Fibroblast of lung (primary cell): ENCODE data around the gene CEP97. TPM values are rescaled to one million over a fixed set of nuclear protein-coding genes. Genes with fewer than 3 reads are reported as not detected.
"Not testable (repeated sequence)": the region's sequence is repeated elsewhere in the genome, so short reads cannot be mapped to it uniquely, and the experiment has no call there.

Source experiments
- DNase-seq, 2 donors: peaks; one replicate each; pipeline versions ENCODE4 v3.0.0 to v3.0.0-alpha.2; 2010; ENCODE audit warnings: low read depth in 2 of 2
- H2AFZ ChIP-seq: 2 replicates; pipeline ENCODE4 v1.5.1; 2012; ENCODE audit warnings: low read length, control low read depth, inconsistent platforms
- H3K27ac ChIP-seq: 2 replicates; pipeline ENCODE4 v1.5.1; 2011; ENCODE audit warnings: low read length, control low read depth; ENCODE audit not compliant: insufficient read depth
- H3K27me3 ChIP-seq: 2 replicates; pipeline ENCODE4 v1.5.1; 2011; ENCODE audit warnings: mild to moderate bottlenecking, low read length; ENCODE audit not compliant: control insufficient read depth, insufficient read depth
- H3K36me3 ChIP-seq: 2 replicates; pipeline ENCODE4 v1.5.1; 2011; ENCODE audit warnings: low read length; ENCODE audit not compliant: control insufficient read depth, insufficient read depth
- H3K4me1 ChIP-seq: 2 replicates; pipeline ENCODE4 v1.5.1; 2011; ENCODE audit warnings: low read length; ENCODE audit not compliant: control insufficient read depth, insufficient read depth; ENCODE audit errors: extremely low read depth
- H3K4me2 ChIP-seq: 2 replicates; pipeline ENCODE4 v1.5.1; 2011; ENCODE audit warnings: low read length, control low read depth; ENCODE audit not compliant: insufficient read depth; ENCODE audit errors: extremely low read depth
- H3K4me3 ChIP-seq, 4 experiments: fragments of 200-600 bp in 1 of 4; sonication (generic) in 1 of 4; replicated peaks in 1 of 4; 2 replicates each; pipeline ENCODE4 v1.5.1; 2011 to 2016; ENCODE audit warnings: low read length in 4 of 4, low read depth in 3 of 4, mild to moderate bottlenecking in 3 of 4, control low read depth in 2 of 4, inconsistent platforms in 1 of 4, mixed read lengths in 1 of 4; ENCODE audit not compliant: insufficient read depth in 1 of 4; ENCODE audit errors: control extremely low read depth in 1 of 4
- H3K79me2 ChIP-seq: 2 replicates; pipeline ENCODE4 v1.5.1; 2012; ENCODE audit warnings: mild to moderate bottlenecking, low read length, inconsistent platforms; ENCODE audit not compliant: control insufficient read depth, insufficient read depth
- H3K9ac ChIP-seq: 2 replicates; pipeline ENCODE4 v1.5.1; 2011; ENCODE audit warnings: mild to moderate bottlenecking, low read length, control low read depth; ENCODE audit not compliant: insufficient read depth
- H3K9me3 ChIP-seq: 2 replicates; pipeline ENCODE4 v1.5.1; 2012; ENCODE audit warnings: low read depth, low read length; ENCODE audit not compliant: control insufficient read depth, insufficient read depth
- H4K20me1 ChIP-seq: 2 replicates; pipeline ENCODE4 v1.5.1; 2011; ENCODE audit warnings: low read length; ENCODE audit not compliant: control insufficient read depth, insufficient read depth; ENCODE audit errors: extremely low read depth
- CTCF ChIP-seq, 2 donors: IDR thresholded peaks in 1 of 2; conservative IDR thresholded peaks in 1 of 2; 1 replicate in 1 of 2; 2 replicates in 1 of 2; pipeline ENCODE4 v1.5.1; 2011 to 2012; ENCODE audit warnings: low read length in 2 of 2, control low read depth in 1 of 2, inconsistent platforms in 1 of 2, low read depth in 1 of 2, mild to moderate bottlenecking in 1 of 2
- EZH2 ChIP-seq: IDR thresholded peaks from 2 replicates; pipeline ENCODE4 v1.5.1; 2012; ENCODE audit warnings: low read length, control low read depth, mild to moderate bottlenecking; ENCODE audit errors: missing control alignments
- polyA plus RNA-seq, 2 donors: library from polyadenylated mRNA; depleted of rRNA in 1 of 2; stranded (reverse) in 1 of 2; unstranded in 1 of 2; fragments of >200 nt; gene quantifications; 2 replicates each; pipeline ENCODE4 v1.2.1, GENCODE V29; 2011 to 2012; ENCODE audit warnings: missing spikeins in 1 of 2
- total RNA-seq: library from RNA; depleted of rRNA; stranded (reverse); fragments of >200 nt; gene quantifications from 2 replicates; pipeline ENCODE4 v1.2.1, GENCODE V29; 2014

CEP97 gene
- total and polyA plus RNA-seq, 2 donors (not counting 1 experiment from before 2014, with no cell fraction given), result 2.0 to 10.1 TPM

- no peak overlapping the region for H2AFZ ChIP-seq
- peak in 1 of 2 donors; percentile 60 for DNase-seq
- H3K36me3 ChIP-seq, result peaks cover 6% of the 10 kb centered on the region
- H3K27me3 ChIP-seq, result no peaks in the 10 kb centered on the region
- H3K79me2 ChIP-seq, result peaks cover 41% of the 10 kb centered on the region
- H3K4me3 ChIP-seq, result peak overlapping the region in 3 of 4 experiments; percentile 12 to 99 (median 70)
- H3K4me1 ChIP-seq, result peaks cover 6% of the 10 kb centered on the region
- no peaks in the 10 kb centered on the region for H3K9me3 ChIP-seq
- peak overlapping the region; percentile 46 for H3K27ac ChIP-seq
- H3K4me2 ChIP-seq, result peak overlapping the region; percentile 52
- peak overlapping the region; percentile 10 for H3K9ac ChIP-seq
- no peak for TF ChIP-seq CTCF (conservative IDR thresholded peaks at IDR 0.05 in 1 of 2, IDR thresholded peaks at IDR 0.05 in 1 of 2; ENCODE audit: low read depth in 1 of 2, low read length in 2 of 2)
- TF ChIP-seq EZH2, result no peak
- no peaks in the 10 kb centered on the region for H4K20me1 ChIP-seq
Observed at GRCh38 chr3:101687142-101687931, 37.1 kb upstream of the CEP97 start.

GRCh38 chr3:101689286-101689685 lies 35.1 kb upstream of the CEP97 start:
- H3K27me3 ChIP-seq, result no peaks in the 10 kb centered on the region
- DNase-seq, result no peak
- no peak overlapping the region for H2AFZ ChIP-seq
- no peak overlapping the region for H3K4me3 ChIP-seq
- H3K36me3 ChIP-seq, result peaks cover 4% of the 10 kb centered on the region
- no peak overlapping the region for H3K9ac ChIP-seq
- H3K27ac ChIP-seq, result no peak overlapping the region
- H4K20me1 ChIP-seq, result no peaks in the 10 kb centered on the region
- H3K4me1 ChIP-seq, result peaks cover 6% of the 10 kb centered on the region
- H3K79me2 ChIP-seq, result peaks cover 22% of the 10 kb centered on the region
- TF ChIP-seq EZH2 (no peak), CTCF (conservative IDR thresholded peaks at IDR 0.05 in 1 of 2, IDR thresholded peaks at IDR 0.05 in 1 of 2; ENCODE audit: low read depth in 1 of 2, low read length in 2 of 2) (no peak)
- H3K4me2 ChIP-seq, result no peak overlapping the region
- no peaks in the 10 kb centered on the region for H3K9me3 ChIP-seq

GRCh38 chr3:101690972-101691371 lies 33.4 kb upstream of the CEP97 start:
- Histone ChIP-seq H2AFZ (no peak overlapping the region), H3K79me2 (peaks cover 5% of the 10 kb centered on the region), H3K4me2 (no peak overlapping the region), H4K20me1 (no peaks in the 10 kb centered on the region), H3K36me3 (no peaks in the 10 kb centered on the region), H3K27ac (no peak overlapping the region), H3K9me3 (no peaks in the 10 kb centered on the region), H3K9ac (no peak overlapping the region), H3K27me3 (no peaks in the 10 kb centered on the region), H3K4me3 (no peak overlapping the region), H3K4me1 (no peaks in the 10 kb centered on the region)
- TF ChIP-seq EZH2 (no peak), CTCF (conservative IDR thresholded peaks at IDR 0.05 in 1 of 2, IDR thresholded peaks at IDR 0.05 in 1 of 2; ENCODE audit: low read depth in 1 of 2, low read length in 2 of 2) (no peak)
- no peak for DNase-seq

GRCh38 chr3:101691685-101692671 lies 32.4 kb upstream of the CEP97 start:
- not testable (repeated sequence) for H3K4me2 ChIP-seq, H3K4me1 ChIP-seq, H3K9me3 ChIP-seq, H3K4me3 ChIP-seq, H3K9ac ChIP-seq, H2AFZ ChIP-seq, H3K79me2 ChIP-seq, H3K27me3 ChIP-seq, DNase-seq, H3K36me3 ChIP-seq, H3K27ac ChIP-seq, H4K20me1 ChIP-seq
